ENCODE data around the gene CRYBG3. TPM values are rescaled to one million over a fixed set of nuclear protein-coding genes. Genes with fewer than 3 reads are reported as not detected.

CRYBG3 gene
- total and polyA plus RNA-seq, 2 of the 13 experiments (the other 11 are each of a cell fraction or from before 2014, with no cell fraction given): 3.8 to 15.9 TPM

DNA sequence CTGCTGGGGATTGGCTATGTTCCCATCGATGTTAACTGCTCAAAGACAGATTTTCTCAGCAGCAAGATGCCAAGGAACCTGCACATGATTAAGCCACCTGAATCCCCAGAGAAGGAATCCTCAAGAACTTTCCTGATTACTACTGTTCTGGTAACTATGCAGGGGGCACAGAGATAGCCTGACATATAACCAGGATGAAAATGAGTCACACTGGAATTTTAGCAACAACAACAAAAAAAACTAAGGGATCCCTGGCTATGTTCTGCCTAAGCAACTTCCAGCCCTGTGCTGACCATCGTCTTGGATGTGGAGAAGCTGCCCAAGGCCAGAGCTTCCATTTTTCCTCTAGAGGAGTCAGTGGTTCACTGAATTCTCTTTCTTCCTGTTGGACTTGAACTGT is 136.6 kb downstream of the CRYBG3 start:
- Histone ChIP-seq H3K27me3 (ENCODE audit: control insufficient read depth in 1 of 2, insufficient read depth in 2 of 2, low read length in 2 of 2) (no peaks in the 10 kb centered on the region), H3K27ac (ENCODE audit: extremely low read length, insufficient read depth, low read length) (no peak overlapping the region), H3K4me3 (replicated peaks in 1 of 3; ENCODE audit: insufficient read depth in 1 of 3, low read depth in 2 of 3, low read length in 3 of 3) (no peak overlapping the region), H4K20me1 (ENCODE audit: insufficient read depth, low read length) (no peaks in the 10 kb centered on the region), H3K9me3 (ENCODE audit: low read length) (no peaks in the 10 kb centered on the region), H3K79me2 (ENCODE audit: insufficient read depth, low read length) (peaks cover 12% of the 10 kb centered on the region), H3K4me1 (ENCODE audit: insufficient read depth, low read length) (peaks cover 5% of the 10 kb centered on the region; the same call in 1 of the 2 replicates), H3K9ac (ENCODE audit: insufficient read depth, low read depth, low read length) (no peak overlapping the region), H3K36me3 (replicated peaks in 1 of 2; ENCODE audit: control insufficient read depth in 1 of 2, insufficient read depth in 2 of 2, low read length in 2 of 2) (peaks cover 20 to 75% of the 10 kb centered on the region in 2 experiments), H2AFZ (ENCODE audit: low read length) (no peak overlapping the region), H3K4me2 (ENCODE audit: low read depth, low read length) (no peak overlapping the region)
- no TSS peak for BruUV-seq (replicated peaks)
- ChIA-PET CTCF (ENCODE audit: low intra/inter-chr PET ratio, low total read pairs) (no interaction called here), POLR2A (interaction anchor here (0.7 kb wide), 1 partner anchor 13 kb away, joined by 3 read pairs; no protein-coding TSS in a partner anchor)
- WGBS (ENCODE audit: low lambda C conversion rate): 100% methylated on average over 2 of the region's 2 CpGs
- FAIRE-seq: no peak
- no peak for TF ChIP-seq RAD51 (IDR thresholded peaks at IDR 0.05; ENCODE audit: borderline replicate concordance)
- TF ChIP-seq, protein P1, sequence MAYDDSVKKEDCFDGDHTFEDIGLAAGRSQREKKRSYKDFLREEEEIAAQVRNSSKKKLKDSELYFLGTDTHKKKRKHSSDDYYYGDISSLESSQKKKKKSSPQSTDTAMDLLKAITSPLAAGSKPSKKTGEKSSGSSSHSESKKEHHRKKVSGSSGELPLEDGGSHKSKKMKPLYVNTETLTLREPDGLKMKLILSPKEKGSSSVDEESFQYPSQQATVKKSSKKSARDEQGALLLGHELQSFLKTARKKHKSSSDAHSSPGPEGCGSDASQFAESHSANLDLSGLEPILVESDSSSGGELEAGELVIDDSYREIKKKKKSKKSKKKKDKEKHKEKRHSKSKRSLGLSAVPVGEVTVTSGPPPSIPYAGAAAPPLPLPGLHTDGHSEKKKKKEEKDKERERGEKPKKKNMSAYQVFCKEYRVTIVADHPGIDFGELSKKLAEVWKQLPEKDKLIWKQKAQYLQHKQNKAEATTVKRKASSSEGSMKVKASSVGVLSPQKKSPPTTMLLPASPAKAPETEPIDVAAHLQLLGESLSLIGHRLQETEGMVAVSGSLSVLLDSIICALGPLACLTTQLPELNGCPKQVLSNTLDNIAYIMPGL (CRISPR knock-in tag; IDR thresholded peaks at IDR 0.05; ENCODE audit: borderline replicate concordance in 1 of 2, low read depth in 1 of 2): no peak
- no peak for ATAC-seq
- in situ Hi-C loops (cut with HindIII; ENCODE audit: extremely low pct_ligation_motif_present, low pct_unique_long_range_greater_than_20kb) (no loop called here), intact Hi-C loops (cut with micrococcal nuclease; ENCODE audit: unreplicated experiment) (no loop called here)
- DNase-seq (ENCODE audit: low spot score): no peak

DNA sequence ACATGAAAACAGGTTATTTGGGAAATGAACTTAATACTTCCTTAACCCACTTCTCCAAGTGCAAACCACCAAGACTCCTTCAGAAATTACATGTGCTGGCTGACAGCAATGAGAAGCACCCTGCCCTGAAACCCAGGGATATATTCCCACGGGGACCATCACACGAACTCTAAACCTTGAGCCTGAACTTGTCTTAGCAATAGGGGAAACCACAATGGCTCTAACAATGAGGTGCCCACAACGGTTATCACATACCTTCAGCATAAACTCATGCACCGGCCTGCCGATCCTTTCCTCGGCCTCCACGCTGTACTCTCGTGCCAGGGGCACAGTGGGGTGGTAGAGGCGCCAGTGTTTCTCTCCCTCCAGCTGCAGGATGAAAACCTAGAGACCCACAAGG is 137.0 kb downstream of the CRYBG3 start:
- FAIRE-seq (no peak), DNase-seq (ENCODE audit: low spot score) (no peak), ATAC-seq (no peak)
- no peak overlapping the region for H3K27ac ChIP-seq (ENCODE audit: extremely low read length, insufficient read depth, low read length)
- H3K79me2 ChIP-seq (ENCODE audit: insufficient read depth, low read length): peaks cover 16% of the 10 kb centered on the region
- 92% methylated on average over 9 of the region's 9 CpGs for WGBS (ENCODE audit: low lambda C conversion rate)
- H3K9me3 ChIP-seq (ENCODE audit: low read length): no peaks in the 10 kb centered on the region
- H3K4me1 ChIP-seq (ENCODE audit: insufficient read depth, low read length): peaks cover 7% of the 10 kb centered on the region; the same call in 1 of the 2 replicates
- H3K9ac ChIP-seq (ENCODE audit: insufficient read depth, low read depth, low read length): no peak overlapping the region
- POLR2A ChIA-PET: interaction anchor here (0.7 kb wide), 2 partner anchors 8 to 13 kb away, joined by 3 to 4 read pairs; no protein-coding TSS in a partner anchor
- H3K4me2 ChIP-seq (ENCODE audit: low read depth, low read length): no peak overlapping the region
- H3K36me3 ChIP-seq (replicated peaks in 1 of 2; ENCODE audit: control insufficient read depth in 1 of 2, insufficient read depth in 2 of 2, low read length in 2 of 2): peaks cover 18 to 72% of the 10 kb centered on the region in 2 experiments
- intact Hi-C loops (cut with micrococcal nuclease; ENCODE audit: unreplicated experiment): no loop called here
- no peaks in the 10 kb centered on the region for H3K27me3 ChIP-seq (ENCODE audit: control insufficient read depth in 1 of 2, insufficient read depth in 2 of 2, low read length in 2 of 2)
- H2AFZ ChIP-seq (ENCODE audit: low read length): no peak overlapping the region
- TF ChIP-seq HCFC1 (IDR thresholded peaks at IDR 0.05; ENCODE audit: low read depth, low read length) (no peak), ZNF235 (CRISPR knock-in tag; IDR thresholded peaks at IDR 0.05; ENCODE audit: borderline replicate concordance) (no peak), ZNF510 (CRISPR knock-in tag; IDR thresholded peaks at IDR 0.05; ENCODE audit: low read depth) (no peak), CBFB (CRISPR knock-in tag; IDR thresholded peaks at IDR 0.05) (no peak), CCAR2 (optimal IDR thresholded peaks at IDR 0.05; ENCODE audit: low read depth, low read length) (no peak)
- TF ChIP-seq, protein P2, sequence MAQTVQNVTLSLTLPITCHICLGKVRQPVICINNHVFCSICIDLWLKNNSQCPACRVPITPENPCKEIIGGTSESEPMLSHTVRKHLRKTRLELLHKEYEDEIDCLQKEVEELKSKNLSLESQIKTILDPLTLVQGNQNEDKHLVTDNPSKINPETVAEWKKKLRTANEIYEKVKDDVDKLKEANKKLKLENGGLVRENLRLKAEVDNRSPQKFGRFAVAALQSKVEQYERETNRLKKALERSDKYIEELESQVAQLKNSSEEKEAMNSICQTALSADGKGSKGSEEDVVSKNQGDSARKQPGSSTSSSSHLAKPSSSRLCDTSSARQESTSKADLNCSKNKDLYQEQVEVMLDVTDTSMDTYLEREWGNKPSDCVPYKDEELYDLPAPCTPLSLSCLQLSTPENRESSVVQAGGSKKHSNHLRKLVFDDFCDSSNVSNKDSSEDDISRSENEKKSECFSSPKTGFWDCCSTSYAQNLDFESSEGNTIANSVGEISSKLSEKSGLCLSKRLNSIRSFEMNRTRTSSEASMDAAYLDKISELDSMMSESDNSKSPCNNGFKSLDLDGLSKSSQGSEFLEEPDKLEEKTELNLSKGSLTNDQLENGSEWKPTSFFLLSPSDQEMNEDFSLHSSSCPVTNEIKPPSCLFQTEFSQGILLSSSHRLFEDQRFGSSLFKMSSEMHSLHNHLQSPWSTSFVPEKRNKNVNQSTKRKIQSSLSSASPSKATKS (CRISPR knock-in tag; IDR thresholded peaks at IDR 0.05): no peak
- no peak overlapping the region for H3K4me3 ChIP-seq (replicated peaks in 1 of 3; ENCODE audit: insufficient read depth in 1 of 3, low read depth in 2 of 3, low read length in 3 of 3)
- no peaks in the 10 kb centered on the region for H4K20me1 ChIP-seq (ENCODE audit: insufficient read depth, low read length)
- no TSS peak for BruUV-seq (replicated peaks)
- CTCF ChIA-PET (ENCODE audit: low intra/inter-chr PET ratio, low total read pairs): no interaction called here
- in situ Hi-C loops (cut with HindIII; ENCODE audit: extremely low pct_ligation_motif_present, low pct_unique_long_range_greater_than_20kb): no loop called here
